GM12872 (cell line): ENCODE data around the gene MFSD6L.

Experiments
- CTCF ChIP-seq: IDR thresholded peaks from 3 replicates; pipeline ENCODE4 v1.5.1; 2011; ENCODE audit warnings: low read depth, mild to moderate bottlenecking, low read length, moderate library complexity; ENCODE audit not compliant: insufficient read depth

MFSD6L gene

GRCh38 chr17:8794636-8795035 lies 4.5 kb downstream of the MFSD6L start:
- no peak for TF ChIP-seq CTCF

GRCh38 chr17:8793649-8794048 lies 5.5 kb downstream of the MFSD6L start:
- no peak for TF ChIP-seq CTCF

DNA sequence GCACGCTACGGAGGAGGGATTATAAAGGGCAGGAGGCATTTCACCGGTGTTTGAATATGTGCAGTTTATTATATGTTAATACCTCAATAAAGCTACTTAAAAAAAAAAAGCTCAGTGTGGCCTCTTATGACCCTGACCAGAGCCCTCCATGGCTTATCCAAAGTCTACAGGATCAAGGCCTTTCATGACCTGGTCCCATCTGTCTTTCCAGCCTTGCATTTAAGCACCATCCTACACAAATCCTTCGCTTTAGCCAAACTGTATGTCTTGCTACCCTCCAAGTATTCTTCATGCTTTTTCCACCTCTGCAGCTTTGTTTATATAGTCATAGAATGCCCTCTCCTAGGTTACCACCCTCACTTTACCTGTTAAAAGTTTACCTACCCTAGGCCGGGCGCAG lies 6.5 kb downstream of the MFSD6L start:
- no peak for TF ChIP-seq CTCF

GRCh38 chr17:8791910-8792270 lies 7.3 kb downstream of the MFSD6L start:
- no peak for TF ChIP-seq CTCF

- TF ChIP-seq CTCF, result peak; percentile 20; the same call in 1 of the 3 replicates
Observed at GRCh38 chr17:8791248-8791909, 7.8 kb downstream of the MFSD6L start.

DNA sequence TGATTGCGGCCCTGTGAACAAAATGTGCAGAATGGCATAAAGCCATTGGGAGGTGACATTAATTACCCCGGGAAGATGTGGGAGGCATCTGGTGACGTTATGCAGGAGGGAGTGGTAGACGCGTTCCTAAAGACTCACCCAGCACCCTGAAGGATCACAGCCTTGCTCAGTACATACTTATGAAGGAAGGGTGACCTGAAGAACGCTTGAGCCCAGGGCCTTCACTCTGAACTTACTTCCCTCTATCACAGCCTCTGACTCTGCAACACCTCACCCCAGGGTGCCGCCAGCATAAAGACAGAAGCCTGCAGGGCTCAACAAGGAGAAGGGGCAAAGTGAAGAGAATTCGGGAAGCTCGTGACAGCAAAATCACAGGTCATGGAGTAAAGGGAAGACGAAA lies 9.4 kb downstream of the MFSD6L start:
- TF ChIP-seq CTCF, result no peak

- TF ChIP-seq CTCF, result no peak
Observed at GRCh38 chr17:8788998-8789397, 10.2 kb downstream of the MFSD6L start.
